GM18517 (cell line): ENCODE results near the gene MEA1.

Source experiments
- ATAC-seq: cut with Tn5 transposase; IDR thresholded peaks from one replicate; pipeline ENCODE4 v1.9.1; 2021; ENCODE audit warnings: mild to moderate bottlenecking, moderate library complexity; ENCODE audit not compliant: unreplicated experiment

MEA1 gene

GRCh38 chr6:43040542-43041257, 27.0 kb upstream of the MEA1 start:
- no peak for ATAC-seq

- no peak for ATAC-seq
Measured at GRCh38 chr6:43038727-43039126, 25.0 kb upstream of the MEA1 start.

GRCh38 chr6:43037706-43038105, 24.0 kb upstream of the MEA1 start:
- no peak for ATAC-seq

- ATAC-seq, result no peak
Measured at GRCh38 chr6:43037197-43037596, 23.5 kb upstream of the MEA1 start.

GRCh38 chr6:43036712-43037111, 23.0 kb upstream of the MEA1 start:
- ATAC-seq, result no peak

DNA sequence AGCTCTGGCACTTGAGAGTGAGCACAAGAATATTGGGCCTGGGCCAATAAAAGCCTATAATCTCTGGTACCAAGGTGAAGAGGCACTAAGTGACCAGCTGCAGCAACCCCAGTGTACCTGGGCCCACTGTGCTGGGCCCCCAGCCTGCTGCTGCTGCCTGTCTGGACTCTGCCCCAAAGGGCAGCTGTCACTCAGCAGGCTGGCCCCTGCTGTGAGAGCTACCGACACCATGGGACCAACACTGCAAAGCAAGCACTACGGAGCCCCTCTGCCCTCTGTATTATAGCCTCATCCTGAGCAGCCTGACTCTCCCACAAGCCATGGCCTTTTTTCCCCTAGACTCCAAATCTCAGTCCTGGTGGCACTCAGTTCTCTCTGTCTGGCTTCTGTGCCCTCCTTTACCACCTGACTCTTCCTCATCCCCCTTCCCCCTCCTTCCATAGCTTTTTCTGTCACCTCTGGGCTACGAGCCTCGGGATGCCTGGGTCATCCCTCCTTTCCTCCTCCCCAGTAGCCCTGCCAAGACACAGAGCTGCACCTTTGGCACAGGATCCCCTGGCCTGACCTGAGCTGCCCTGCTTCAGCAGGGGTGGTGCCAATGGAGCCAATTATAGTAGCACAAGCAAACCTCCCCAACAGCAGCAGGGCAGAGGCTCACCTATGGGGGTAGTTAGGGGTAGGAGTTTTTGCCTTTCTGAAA, 21.9 kb upstream of the MEA1 start:
- ATAC-seq, result no peak

DNA sequence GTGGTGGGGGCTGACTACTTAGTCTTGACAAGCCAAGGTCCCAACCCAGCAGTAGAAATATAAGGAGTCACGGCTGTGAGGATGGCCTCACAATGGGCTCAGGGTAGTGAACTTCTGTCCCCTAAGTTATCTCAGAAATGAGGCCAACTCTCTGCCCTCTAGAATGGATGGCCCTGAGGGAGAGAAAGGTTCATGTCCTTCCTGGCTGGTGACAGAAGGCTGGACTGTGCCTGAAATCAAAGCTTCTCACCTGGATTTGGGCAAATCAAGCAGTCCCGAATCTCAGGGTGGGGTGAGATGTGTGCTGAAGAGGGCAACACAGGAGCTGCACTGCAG, 20.4 kb upstream of the MEA1 start:
- ATAC-seq, result no peak

DNA sequence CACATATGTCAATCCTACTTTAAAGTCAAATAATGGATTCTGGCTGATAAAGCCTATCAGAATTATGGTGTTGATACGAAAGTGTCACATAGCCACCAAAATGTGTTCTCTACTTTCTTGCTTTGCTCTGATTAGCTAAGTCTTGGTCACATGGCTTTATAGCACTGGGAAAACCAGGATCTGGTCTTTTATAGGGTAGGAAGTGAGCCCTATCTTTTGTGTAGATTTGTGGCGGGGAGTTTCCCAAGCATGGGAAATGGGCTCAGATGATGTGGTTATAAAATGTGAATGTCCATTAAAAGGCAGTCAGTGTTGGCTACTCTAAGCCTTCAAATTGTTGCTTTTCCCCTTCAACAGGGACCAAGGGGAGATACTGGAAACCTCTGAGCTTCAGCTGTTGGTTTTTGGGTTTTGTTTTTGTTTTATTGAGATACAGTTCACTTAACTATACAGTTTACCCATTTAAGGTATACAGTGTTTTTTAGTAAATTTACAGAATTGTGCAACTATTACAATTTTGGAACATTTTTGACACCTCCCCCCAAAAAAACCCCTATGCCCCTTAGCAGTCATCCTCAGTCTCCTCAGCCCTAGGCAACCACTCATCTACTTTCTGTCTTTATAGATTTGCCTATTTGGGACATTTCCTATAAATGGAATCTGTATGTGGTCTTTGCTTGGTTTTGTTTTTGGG, 19.9 kb upstream of the MEA1 start:
- ATAC-seq, result no peak

DNA sequence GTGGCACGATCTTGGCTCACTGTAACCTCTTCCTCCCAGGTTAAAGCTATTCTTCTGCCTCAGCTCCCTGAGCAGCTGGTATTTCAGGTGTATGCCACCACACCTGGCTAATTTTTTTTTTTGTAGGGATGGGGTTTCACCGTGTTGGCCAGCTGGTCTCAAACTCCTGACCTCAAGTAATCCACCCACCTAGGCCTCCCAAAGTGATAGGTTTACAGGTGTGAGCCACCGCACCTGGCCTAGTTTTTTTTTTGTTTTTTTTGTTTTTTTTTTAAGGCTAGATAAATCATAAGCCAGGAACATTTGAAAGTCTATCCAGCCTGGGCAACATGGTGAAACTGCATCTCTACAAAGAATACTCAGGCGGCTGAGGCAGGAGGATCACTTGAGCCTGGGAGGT, 18.6 kb upstream of the MEA1 start:
- no peak for ATAC-seq

DNA sequence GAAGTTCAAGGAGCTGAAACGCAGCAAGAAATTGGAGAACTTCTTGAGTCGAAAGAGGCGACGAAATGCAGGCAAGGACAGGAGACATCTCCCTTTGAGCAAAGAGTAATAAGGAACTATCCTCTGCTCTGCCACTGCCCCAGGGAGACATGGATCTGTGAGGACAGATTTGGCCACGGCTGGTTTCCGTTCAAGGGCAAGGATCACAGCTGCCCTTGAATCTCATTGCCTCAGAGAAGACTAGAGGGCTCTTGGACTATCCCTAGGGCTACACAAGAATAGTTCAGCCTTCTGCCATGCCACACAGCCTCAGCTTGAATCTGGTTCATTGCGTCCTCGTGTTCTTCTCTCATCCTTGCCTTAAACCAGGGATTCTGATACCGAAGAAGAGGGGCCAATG, 15.4 kb upstream of the MEA1 start:
- ATAC-seq, result no peak

DNA sequence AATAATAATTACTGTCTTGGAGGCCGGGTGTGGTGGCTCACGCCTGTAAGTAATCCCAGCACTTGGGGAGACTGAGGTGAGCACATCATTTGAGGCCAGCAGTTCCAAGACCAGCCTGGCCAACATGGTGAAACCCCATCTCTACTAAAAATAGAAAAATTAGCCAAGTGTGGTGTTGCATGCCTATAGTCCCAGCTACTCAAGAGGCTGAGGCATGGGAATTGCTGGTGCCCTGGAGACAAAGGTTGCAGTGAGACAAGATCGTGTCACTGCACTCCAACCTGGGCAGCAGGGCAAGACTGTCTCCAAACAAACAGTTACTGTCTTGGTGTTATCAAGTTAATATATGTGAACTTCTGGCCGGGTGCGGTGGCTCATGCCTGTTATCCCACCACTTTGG, 12.6 kb upstream of the MEA1 start:
- no peak for ATAC-seq

GRCh38 chr6:43024436-43024835, 10.7 kb upstream of the MEA1 start:
- no peak for ATAC-seq

GRCh38 chr6:43021270-43022047, 7.7 kb upstream of the MEA1 start, which contains the start of gene RRP36:
TSS of gene RRP36 (plus strand) at chr6:43021623. CDS start at chr6:43021655, 32 bp downstream.
- ATAC-seq, result peak; percentile 58

GRCh38 chr6:43020847-43021246, 7.1 kb upstream of the MEA1 start:
- no peak for ATAC-seq

DNA sequence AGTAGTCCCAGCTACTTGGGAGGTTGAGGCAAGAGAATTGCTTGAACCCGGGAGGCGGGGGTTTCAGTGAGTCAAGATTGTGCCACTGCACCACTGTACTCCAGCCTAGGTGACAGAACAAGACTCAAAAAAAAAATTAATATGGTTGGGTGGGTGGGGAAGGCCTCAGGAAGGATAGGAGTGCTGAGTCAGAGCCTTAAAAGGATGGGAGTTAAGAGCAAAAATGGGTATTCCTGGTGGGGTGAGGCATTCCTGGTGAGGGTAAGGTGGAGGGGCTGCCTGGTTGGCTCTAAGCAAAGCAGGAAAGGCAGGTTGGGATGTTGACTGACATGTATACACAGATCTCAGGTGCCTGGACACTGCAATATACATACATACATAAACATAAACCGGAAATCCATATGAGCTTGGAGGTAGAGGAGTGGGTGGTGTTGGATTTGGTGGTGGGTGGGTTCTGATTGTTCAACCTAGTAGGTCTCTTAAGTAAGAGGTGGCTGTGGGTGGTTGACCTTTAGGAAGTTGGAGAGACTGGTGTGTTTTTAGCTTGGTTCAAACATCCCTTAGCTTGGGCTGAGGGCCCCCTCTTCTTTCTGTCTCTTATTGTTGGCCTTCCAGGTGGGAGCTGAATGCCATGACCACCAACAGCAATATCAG, 6.4 kb upstream of the MEA1 start:
- no peak for ATAC-seq

DNA sequence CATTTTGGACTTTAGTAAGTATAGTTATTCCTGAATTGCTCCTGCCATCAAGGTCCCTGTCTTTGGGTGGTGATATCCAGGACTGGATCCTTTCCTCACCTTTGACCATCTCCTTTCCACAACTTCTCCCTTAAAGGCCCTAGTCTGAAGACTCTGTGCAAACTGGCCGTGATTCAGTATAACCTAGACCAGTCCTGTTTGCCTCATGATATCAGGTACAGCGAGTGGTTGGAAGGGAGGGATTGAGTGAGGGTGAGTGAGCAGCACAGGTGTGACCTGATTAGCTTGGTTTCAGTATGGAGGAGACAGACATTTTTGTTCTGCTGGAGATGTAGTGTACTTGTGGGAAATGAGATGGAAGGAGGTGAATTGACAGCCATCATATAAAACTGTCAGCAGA, 5.4 kb upstream of the MEA1 start:
- ATAC-seq, result no peak

DNA sequence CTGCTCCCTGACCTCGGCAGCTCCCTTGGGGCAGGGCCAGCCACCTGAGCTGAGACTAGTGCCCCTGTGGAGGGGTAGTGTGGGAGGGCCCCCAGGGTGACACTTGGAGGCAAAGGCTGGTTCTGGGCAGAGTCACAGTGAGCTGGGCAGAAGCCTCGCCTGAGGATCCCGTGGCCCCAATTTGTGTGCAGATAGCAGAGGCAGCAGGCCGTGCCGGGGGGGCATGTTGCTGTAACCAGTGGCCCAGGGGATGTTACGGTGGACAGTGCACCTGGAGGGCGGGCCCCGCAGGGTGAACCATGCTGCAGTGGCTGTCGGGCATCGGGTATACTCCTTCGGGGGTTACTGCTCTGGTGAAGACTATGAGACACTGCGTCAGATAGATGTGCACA, 3.2 kb upstream of the MEA1 start:
- ATAC-seq, result no peak

DNA sequence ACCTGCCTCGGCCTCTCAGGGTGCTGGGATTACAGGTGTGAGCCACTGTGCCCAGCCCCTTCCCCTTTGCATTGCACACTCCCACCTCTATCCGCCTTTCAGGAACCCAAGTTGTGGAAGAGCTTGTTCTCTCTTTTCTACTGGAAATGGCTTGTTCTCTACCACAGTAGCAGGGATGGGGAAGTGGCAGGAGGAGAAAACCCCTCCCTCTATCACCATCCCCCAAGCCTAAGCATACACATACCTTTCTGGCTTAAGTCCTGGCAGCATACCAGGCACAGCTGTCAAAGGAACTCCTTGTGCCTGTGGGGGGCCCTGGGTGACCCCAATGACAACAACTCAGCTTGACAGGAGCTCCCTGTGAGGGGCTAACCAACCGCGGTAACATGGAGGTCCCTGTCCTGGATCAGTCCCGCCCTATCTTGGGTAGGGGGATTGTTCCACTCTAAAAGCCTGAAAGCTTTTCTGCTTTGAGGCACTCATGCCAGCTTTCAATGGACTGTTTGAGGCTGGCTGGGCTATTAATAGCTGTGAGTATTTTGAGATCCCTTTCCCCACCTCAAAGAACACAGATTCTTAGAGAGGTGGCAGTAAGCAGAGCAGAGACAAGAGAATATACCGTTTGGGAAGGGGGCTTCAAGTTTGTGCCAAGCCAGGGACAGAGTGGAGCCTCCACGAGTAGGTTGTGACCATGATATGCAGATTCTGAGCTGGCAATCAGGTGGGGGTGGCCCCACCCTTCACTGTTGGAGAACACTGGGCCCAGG, 2.6 kb upstream of the MEA1 start:
- ATAC-seq, result no peak

DNA sequence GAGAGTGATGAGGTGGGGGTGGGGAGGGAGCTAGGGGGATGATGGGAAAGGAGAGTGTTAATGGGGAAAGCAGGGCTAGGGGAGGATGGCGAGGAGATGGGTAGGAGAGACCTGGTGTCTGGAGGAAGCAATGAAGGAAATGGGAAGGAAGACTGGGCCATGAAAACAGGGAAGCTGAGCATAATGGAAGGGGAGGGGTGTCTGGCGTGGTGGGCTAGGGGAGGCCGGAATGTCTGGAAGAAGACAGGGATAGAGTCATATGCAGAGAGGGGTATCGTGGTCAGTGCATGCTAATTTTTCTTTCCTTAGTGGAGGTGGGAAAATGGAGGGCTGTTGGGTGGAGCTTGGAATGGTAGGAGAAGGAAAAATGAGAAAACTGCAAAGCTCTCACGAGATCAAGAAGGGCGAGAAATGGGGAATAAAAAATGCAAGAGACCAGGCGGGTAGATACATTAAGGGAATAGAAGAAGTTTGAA, 726 bp upstream of the MEA1 start:
- no peak for ATAC-seq
